ENCODE results near the gene SF3A1. TPM values are rescaled to one million over a fixed set of nuclear protein-coding genes. Genes with fewer than 3 reads are reported as not detected.

The SF3A1 gene
- total RNA-seq, 1 experiment from 2014 or later: 230 TPM

DNA sequence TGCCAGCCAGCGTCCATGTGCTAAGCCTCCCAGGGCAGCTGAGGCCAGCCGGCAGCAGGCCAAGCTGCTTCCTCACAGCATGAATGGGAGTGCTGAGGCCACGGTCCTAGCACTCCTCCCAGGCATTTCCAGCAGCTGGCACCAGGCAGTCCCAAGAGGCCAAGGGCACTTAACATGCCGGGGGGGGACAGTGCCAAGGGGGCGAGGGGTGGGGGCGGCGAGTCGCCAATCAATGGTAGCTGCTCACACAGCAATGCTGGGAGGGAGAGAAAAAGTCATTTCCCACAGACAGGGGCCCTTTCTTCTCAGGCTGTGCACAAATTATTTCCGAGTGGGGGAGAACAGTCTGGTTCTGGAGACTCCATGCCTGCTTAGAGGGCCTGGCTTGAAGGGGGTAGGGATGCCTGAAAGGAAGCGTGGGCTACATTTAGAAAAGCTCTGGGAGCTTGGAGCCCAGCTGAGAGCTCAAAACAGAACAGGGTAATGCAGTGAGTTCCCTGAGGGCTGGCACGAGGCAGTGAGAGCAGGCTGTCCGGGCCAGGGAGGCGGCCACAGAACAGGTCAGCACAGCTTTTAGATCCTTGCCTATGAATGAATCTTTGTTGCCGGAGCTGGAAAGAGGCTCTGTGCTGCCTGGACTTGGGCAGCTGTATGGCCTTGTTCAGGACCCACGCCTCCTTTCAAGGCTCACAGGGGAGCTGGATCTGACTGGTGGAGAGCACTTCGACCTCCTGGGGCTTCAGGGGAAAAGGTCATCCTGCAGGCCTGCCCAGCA lies 15.6 kb downstream of the SF3A1 start:
- Histone ChIP-seq H2AFZ (ENCODE audit: low read depth, low read length, poor library complexity, severe bottlenecking) (no peak overlapping the region), H3K9ac (ENCODE audit: low read length) (no peak overlapping the region), H3K4me2 (ENCODE audit: low read length) (no peak overlapping the region), H3K36me3 (ENCODE audit: control insufficient read depth in 1 of 2, insufficient read depth in 2 of 2, low read length in 2 of 2) (peaks cover 83 to 95% of the 10 kb centered on the region in 2 experiments), H3K27ac (ENCODE audit: low read depth, low read length) (no peak overlapping the region), H3K9me2 (ENCODE audit: insufficient read depth) (no peaks in the 10 kb centered on the region), H4K20me1 (ENCODE audit: insufficient read depth) (no peaks in the 10 kb centered on the region), H3K4me1 (ENCODE audit: control insufficient read depth in 1 of 2, insufficient read depth in 2 of 2, low read length in 2 of 2) (no peaks in the 10 kb centered on the region), H3K4me3 (replicated peaks in 1 of 2; ENCODE audit: low read depth in 1 of 2, low read length in 2 of 2) (no peak overlapping the region), H3K27me3 (ENCODE audit: insufficient read depth, low read length) (no peaks in the 10 kb centered on the region), H3K9me3 (ENCODE audit: control insufficient read depth in 1 of 2, insufficient read depth in 1 of 2, low read depth in 1 of 2, low read length in 2 of 2) (no peaks in the 10 kb centered on the region), H3K79me2 (ENCODE audit: insufficient read depth, low read length) (peaks cover 18% of the 10 kb centered on the region)
- TF ChIP-seq SRF (IDR thresholded peaks at IDR 0.05; ENCODE audit: low read depth) (no peak), EGR1 (IDR thresholded peaks at IDR 0.05; ENCODE audit: low read depth) (no peak), JUND (IDR thresholded peaks at IDR 0.05) (no peak), FOSL1 (IDR thresholded peaks at IDR 0.05; ENCODE audit: low read depth) (no peak), ZFX (IDR thresholded peaks at IDR 0.05) (no peak), POLR2A (IDR thresholded peaks at IDR 0.05; ENCODE audit: borderline replicate concordance, extremely low read depth, insufficient read depth, insufficient read length) (no peak), SP1 (IDR thresholded peaks at IDR 0.05; ENCODE audit: low read depth) (no peak), ZNF274 (IDR thresholded peaks at IDR 0.05; ENCODE audit: low read depth, low read length) (no peak), CBX3 (IDR thresholded peaks at IDR 0.05; ENCODE audit: low read depth) (no peak), EZH2phosphoT487 (IDR thresholded peaks at IDR 0.05; ENCODE audit: borderline replicate concordance) (no peak)
- TF ChIP-seq, protein P1, sequence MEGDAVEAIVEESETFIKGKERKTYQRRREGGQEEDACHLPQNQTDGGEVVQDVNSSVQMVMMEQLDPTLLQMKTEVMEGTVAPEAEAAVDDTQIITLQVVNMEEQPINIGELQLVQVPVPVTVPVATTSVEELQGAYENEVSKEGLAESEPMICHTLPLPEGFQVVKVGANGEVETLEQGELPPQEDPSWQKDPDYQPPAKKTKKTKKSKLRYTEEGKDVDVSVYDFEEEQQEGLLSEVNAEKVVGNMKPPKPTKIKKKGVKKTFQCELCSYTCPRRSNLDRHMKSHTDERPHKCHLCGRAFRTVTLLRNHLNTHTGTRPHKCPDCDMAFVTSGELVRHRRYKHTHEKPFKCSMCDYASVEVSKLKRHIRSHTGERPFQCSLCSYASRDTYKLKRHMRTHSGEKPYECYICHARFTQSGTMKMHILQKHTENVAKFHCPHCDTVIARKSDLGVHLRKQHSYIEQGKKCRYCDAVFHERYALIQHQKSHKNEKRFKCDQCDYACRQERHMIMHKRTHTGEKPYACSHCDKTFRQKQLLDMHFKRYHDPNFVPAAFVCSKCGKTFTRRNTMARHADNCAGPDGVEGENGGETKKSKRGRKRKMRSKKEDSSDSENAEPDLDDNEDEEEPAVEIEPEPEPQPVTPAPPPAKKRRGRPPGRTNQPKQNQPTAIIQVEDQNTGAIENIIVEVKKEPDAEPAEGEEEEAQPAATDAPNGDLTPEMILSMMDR (IDR thresholded peaks at IDR 0.05 in 2 of 3, conservative IDR thresholded peaks at IDR 0.05 in 1 of 3; ENCODE audit: borderline replicate concordance in 1 of 3, insufficient read depth in 1 of 3, low read depth in 2 of 3, low read length in 2 of 3): no peak
- TF ChIP-seq, protein P2, sequence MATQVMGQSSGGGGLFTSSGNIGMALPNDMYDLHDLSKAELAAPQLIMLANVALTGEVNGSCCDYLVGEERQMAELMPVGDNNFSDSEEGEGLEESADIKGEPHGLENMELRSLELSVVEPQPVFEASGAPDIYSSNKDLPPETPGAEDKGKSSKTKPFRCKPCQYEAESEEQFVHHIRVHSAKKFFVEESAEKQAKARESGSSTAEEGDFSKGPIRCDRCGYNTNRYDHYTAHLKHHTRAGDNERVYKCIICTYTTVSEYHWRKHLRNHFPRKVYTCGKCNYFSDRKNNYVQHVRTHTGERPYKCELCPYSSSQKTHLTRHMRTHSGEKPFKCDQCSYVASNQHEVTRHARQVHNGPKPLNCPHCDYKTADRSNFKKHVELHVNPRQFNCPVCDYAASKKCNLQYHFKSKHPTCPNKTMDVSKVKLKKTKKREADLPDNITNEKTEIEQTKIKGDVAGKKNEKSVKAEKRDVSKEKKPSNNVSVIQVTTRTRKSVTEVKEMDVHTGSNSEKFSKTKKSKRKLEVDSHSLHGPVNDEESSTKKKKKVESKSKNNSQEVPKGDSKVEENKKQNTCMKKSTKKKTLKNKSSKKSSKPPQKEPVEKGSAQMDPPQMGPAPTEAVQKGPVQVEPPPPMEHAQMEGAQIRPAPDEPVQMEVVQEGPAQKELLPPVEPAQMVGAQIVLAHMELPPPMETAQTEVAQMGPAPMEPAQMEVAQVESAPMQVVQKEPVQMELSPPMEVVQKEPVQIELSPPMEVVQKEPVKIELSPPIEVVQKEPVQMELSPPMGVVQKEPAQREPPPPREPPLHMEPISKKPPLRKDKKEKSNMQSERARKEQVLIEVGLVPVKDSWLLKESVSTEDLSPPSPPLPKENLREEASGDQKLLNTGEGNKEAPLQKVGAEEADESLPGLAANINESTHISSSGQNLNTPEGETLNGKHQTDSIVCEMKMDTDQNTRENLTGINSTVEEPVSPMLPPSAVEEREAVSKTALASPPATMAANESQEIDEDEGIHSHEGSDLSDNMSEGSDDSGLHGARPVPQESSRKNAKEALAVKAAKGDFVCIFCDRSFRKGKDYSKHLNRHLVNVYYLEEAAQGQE (IDR thresholded peaks at IDR 0.05; ENCODE audit: low read depth): no peak
- TF ChIP-seq, protein P3, sequence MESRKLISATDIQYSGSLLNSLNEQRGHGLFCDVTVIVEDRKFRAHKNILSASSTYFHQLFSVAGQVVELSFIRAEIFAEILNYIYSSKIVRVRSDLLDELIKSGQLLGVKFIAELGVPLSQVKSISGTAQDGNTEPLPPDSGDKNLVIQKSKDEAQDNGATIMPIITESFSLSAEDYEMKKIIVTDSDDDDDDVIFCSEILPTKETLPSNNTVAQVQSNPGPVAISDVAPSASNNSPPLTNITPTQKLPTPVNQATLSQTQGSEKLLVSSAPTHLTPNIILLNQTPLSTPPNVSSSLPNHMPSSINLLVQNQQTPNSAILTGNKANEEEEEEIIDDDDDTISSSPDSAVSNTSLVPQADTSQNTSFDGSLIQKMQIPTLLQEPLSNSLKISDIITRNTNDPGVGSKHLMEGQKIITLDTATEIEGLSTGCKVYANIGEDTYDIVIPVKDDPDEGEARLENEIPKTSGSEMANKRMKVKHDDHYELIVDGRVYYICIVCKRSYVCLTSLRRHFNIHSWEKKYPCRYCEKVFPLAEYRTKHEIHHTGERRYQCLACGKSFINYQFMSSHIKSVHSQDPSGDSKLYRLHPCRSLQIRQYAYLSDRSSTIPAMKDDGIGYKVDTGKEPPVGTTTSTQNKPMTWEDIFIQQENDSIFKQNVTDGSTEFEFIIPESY (IDR thresholded peaks at IDR 0.05; ENCODE audit: extremely low read depth, insufficient replicate concordance, low read length): no peak
- no peak for ATAC-seq
- POLR2A ChIA-PET: interaction anchor here (0.7 kb wide), 1 partner anchor 747 kb away, joined by 6 read pairs; no protein-coding TSS in a partner anchor
- intact Hi-C loops (cut with micrococcal nuclease): no loop called here
- DNase-seq (ENCODE audit: low read depth, low spot score): no peak
- CTCF ChIA-PET: no interaction called here
- no TSS peak for BruUV-seq (replicated peaks)
- RAD21 ChIA-PET (ENCODE audit: low non-redundant PET in 1 of 2, low total read pairs in 2 of 2, uncharacterized antibody in 2 of 2, unreplicated experiment in 2 of 2): no interaction called here
